ENCODE data around the gene APCS.

DNA sequence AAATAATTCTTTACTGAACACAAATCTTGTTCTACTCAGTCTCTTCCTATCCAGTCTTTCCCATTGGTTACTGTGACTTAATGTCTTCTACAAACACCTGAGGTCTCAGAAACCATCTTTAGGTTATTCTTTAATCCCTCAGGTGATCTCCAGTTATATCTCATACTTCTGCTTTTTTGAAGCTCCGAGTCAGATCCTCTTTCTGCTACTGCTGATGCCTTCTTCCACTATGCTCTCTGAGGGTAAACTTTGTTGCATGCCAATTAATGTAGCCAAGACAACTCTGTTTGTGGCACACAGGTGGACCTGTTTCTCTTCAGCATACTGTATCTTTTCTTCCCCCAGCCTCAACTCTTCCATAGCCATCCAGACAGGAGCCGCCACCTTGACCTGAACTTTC is 3.1 kb upstream of the APCS start:
- TF ChIP-seq EP300 (IDR thresholded peaks at IDR 0.05) (no peak), CTCF (IDR thresholded peaks at IDR 0.05) (no peak)

All from stomach (tissue), 4 donors.